Keratinocyte (primary cell): Measurements from ENCODE around the gene SYT8. TPM values are rescaled to one million over a fixed set of nuclear protein-coding genes. Genes with fewer than 3 reads are reported as not detected.

Experiments
- DNase-seq: peaks from one replicate; pipeline ENCODE4 v3.0.0-alpha.2; 2011; ENCODE audit warnings: low read depth, missing footprints, low spot score
- FAIRE-seq: peaks from 2 replicates; lab custom pipeline; 2011; peaks lifted over from hg19 to GRCh38; lab: Jason Lieb, UNC
- H2AFZ ChIP-seq: 2 replicates; pipeline ENCODE4 v1.6.0; 2012; ENCODE audit warnings: low read length, control low read depth, inconsistent platforms; ENCODE audit not compliant: control insufficient read depth
- H3K27ac ChIP-seq: 2 replicates; pipeline ENCODE4 v1.5.1; 2011; ENCODE audit warnings: low read length; ENCODE audit not compliant: control insufficient read depth, insufficient read depth
- H3K27me3 ChIP-seq: 3 replicates; pipeline ENCODE4 v1.6.0; 2011; ENCODE audit warnings: low read length; ENCODE audit not compliant: control insufficient read depth, insufficient read depth; ENCODE audit errors: extremely low read depth
- H3K36me3 ChIP-seq, 2 experiments: 2 replicates in 1 of 2; 3 replicates in 1 of 2; pipeline ENCODE4 v1.5.1; 2011; ENCODE audit warnings: low read length in 2 of 2, mild to moderate bottlenecking in 1 of 2; ENCODE audit not compliant: control insufficient read depth in 2 of 2, insufficient read depth in 2 of 2; ENCODE audit errors: extremely low read depth in 1 of 2
- H3K4me1 ChIP-seq: 3 replicates; pipeline ENCODE4 v1.5.1; 2011; ENCODE audit warnings: low read length; ENCODE audit not compliant: control insufficient read depth, insufficient read depth; ENCODE audit errors: extremely low read depth
- H3K4me2 ChIP-seq: 3 replicates; pipeline ENCODE4 v1.6.0; 2011; ENCODE audit warnings: low read depth, low read length; ENCODE audit not compliant: control insufficient read depth, insufficient read depth; ENCODE audit errors: extremely low read depth
- H3K4me3 ChIP-seq, 3 experiments: fragments of 200-600 bp in 1 of 3; sonication (generic) in 1 of 3; 2 replicates in 2 of 3; 3 replicates in 1 of 3; pipeline ENCODE4 v1.5.1; 2011 to 2016; ENCODE audit warnings: low read length in 3 of 3, mild to moderate bottlenecking in 3 of 3, control low read depth in 2 of 3, inconsistent platforms in 1 of 3, low read depth in 1 of 3, mixed read lengths in 1 of 3, mixed run types in 1 of 3, moderate library complexity in 1 of 3; ENCODE audit not compliant: control insufficient read depth in 2 of 3, insufficient read depth in 2 of 3; ENCODE audit errors: extremely low read depth in 1 of 3
- H3K79me2 ChIP-seq: 2 replicates; pipeline ENCODE4 v1.6.0; 2012; ENCODE audit warnings: low read length; ENCODE audit not compliant: control insufficient read depth, insufficient read depth
- H3K9ac ChIP-seq: 3 replicates; pipeline ENCODE4 v1.6.0; 2011; ENCODE audit warnings: low read length; ENCODE audit not compliant: control insufficient read depth, insufficient read depth; ENCODE audit errors: extremely low read depth
- H3K9me1 ChIP-seq: 3 replicates; pipeline ENCODE4 v1.6.0; 2011; ENCODE audit warnings: low read length; ENCODE audit not compliant: control insufficient read depth, insufficient read depth; ENCODE audit errors: extremely low read depth
- H3K9me3 ChIP-seq: 2 replicates; pipeline ENCODE4 v1.5.1; 2012; ENCODE audit warnings: low read depth, low read length; ENCODE audit not compliant: control insufficient read depth
- H4K20me1 ChIP-seq: 3 replicates; pipeline ENCODE4 v1.6.0; 2011; ENCODE audit warnings: low read length; ENCODE audit not compliant: control insufficient read depth, insufficient read depth; ENCODE audit errors: extremely low read depth
- CTCF ChIP-seq, 3 experiments: IDR thresholded peaks in 1 of 3; conservative IDR thresholded peaks in 1 of 3; optimal IDR thresholded peaks in 1 of 3; 2 replicates in 2 of 3; 3 replicates in 1 of 3; pipeline versions ENCODE3 to v1.5.1; 2011; ENCODE audit warnings: low read length in 3 of 3, mild to moderate bottlenecking in 3 of 3, moderate library complexity in 2 of 3, control low read depth in 1 of 3, inconsistent platforms in 1 of 3; ENCODE audit not compliant: insufficient read depth in 2 of 3; ENCODE audit errors: extremely low read depth in 1 of 3
- EZH2 ChIP-seq: IDR thresholded peaks from one replicate; pipeline ENCODE4 v1.6.1; 2012; ENCODE audit warnings: inconsistent platforms, mild to moderate bottlenecking, low read length, moderate library complexity
- dilution Hi-C: fragments of 300-500 bp; cut with MboI; formaldehyde crosslinking; loops from one replicate; pipeline ENCODE4 v1.7.0; 2020; ENCODE audit warnings: low sequenced_read_pairs; ENCODE audit not compliant: extremely low pct_ligation_motif_present
- polyA plus RNA-seq, 5 experiments: library from polyadenylated mRNA; depleted of rRNA in 3 of 5; stranded (reverse) in 3 of 5; stranded (forward) in 1 of 5; unstranded in 1 of 5; fragments of >200 nt; gene quantifications; 1 replicate in 1 of 5; 2 replicates in 3 of 5; 3 replicates in 1 of 5; pipeline versions ENCODE4 v1.2.1 to v1.2.3, GENCODE V29; 2011 to 2012; ENCODE audit warnings: missing spikeins in 2 of 5, low read depth in 1 of 5, low replicate concordance in 1 of 5

SYT8 gene
- polyA plus RNA-seq, 1 donor (not counting 4 experiments of a cell fraction or from before 2014, with no cell fraction given): 19.3 TPM

GRCh38 chr11:1855886-1856265, 21.1 kb downstream of the SYT8 start:
- no peak for DNase-seq
- Histone ChIP-seq H3K9me3 (no peaks in the 10 kb centered on the region), H4K20me1 (no peaks in the 10 kb centered on the region), H3K4me1 (no peaks in the 10 kb centered on the region), H3K27me3 (peaks cover 5% of the 10 kb centered on the region), H3K36me3 (no peaks in the 10 kb centered on the region), H3K4me2 (no peak overlapping the region), H3K9ac (no peak overlapping the region), H3K27ac (no peak overlapping the region), H3K9me1 (no peaks in the 10 kb centered on the region), H2AFZ (no peak overlapping the region), H3K4me3 (no peak overlapping the region), H3K79me2 (no peaks in the 10 kb centered on the region)
- FAIRE-seq: no peak
- dilution Hi-C loops: no loop called here
- TF ChIP-seq CTCF (optimal IDR thresholded peaks at IDR 0.05 in 1 of 3, IDR thresholded peaks at IDR 0.05 in 1 of 3, conservative IDR thresholded peaks at IDR 0.05 in 1 of 3; ENCODE audit: extremely low read depth in 1 of 3, insufficient read depth in 2 of 3, low read length in 3 of 3): no peak
- no peak for TF ChIP-seq EZH2

GRCh38 chr11:1856306-1857005, 21.7 kb downstream of the SYT8 start:
- TF ChIP-seq EZH2: no peak
- Histone ChIP-seq H3K4me3 (no peak overlapping the region), H3K79me2 (no peaks in the 10 kb centered on the region), H3K27ac (no peak overlapping the region), H3K9me3 (no peaks in the 10 kb centered on the region), H2AFZ (no peak overlapping the region), H3K9ac (no peak overlapping the region), H3K36me3 (no peaks in the 10 kb centered on the region), H3K4me2 (no peak overlapping the region), H3K4me1 (no peaks in the 10 kb centered on the region), H3K27me3 (peaks cover 5% of the 10 kb centered on the region), H3K9me1 (no peaks in the 10 kb centered on the region), H4K20me1 (no peaks in the 10 kb centered on the region)
- dilution Hi-C loops: no loop called here
- FAIRE-seq: no peak
- no peak for DNase-seq

- no peak overlapping the region for H2AFZ ChIP-seq
- H3K79me2 ChIP-seq: no peaks in the 10 kb centered on the region
- no peaks in the 10 kb centered on the region for H3K4me1 ChIP-seq
- H3K4me3 ChIP-seq: no peak overlapping the region
- H3K4me2 ChIP-seq: no peak overlapping the region
- H3K9ac ChIP-seq: no peak overlapping the region
- no peak for TF ChIP-seq EZH2
- no peak for TF ChIP-seq CTCF (optimal IDR thresholded peaks at IDR 0.05 in 1 of 3, IDR thresholded peaks at IDR 0.05 in 1 of 3, conservative IDR thresholded peaks at IDR 0.05 in 1 of 3; ENCODE audit: extremely low read depth in 1 of 3, insufficient read depth in 2 of 3, low read length in 3 of 3)
- no peak overlapping the region for H3K27ac ChIP-seq
- FAIRE-seq (no peak), DNase-seq (no peak)
- no peaks in the 10 kb centered on the region for H3K9me1 ChIP-seq
- dilution Hi-C loops: no loop called here
- no peaks in the 10 kb centered on the region for H4K20me1 ChIP-seq
- H3K27me3 ChIP-seq: peaks cover 4% of the 10 kb centered on the region
- H3K9me3 ChIP-seq: no peaks in the 10 kb centered on the region
- H3K36me3 ChIP-seq: no peaks in the 10 kb centered on the region
Measured at GRCh38 chr11:1857064-1857463, 22.3 kb downstream of the SYT8 start.
